ES-I3 (cell line): ENCODE measurements around the gene S100P.

ENCODE experiments used
- H3K36me3 ChIP-seq: 2 replicates; pipeline ENCODE4 v1.6.1; 2013; ENCODE audit warnings: mild to moderate bottlenecking, low read length, control low read depth, moderate library complexity; ENCODE audit not compliant: insufficient read depth
- H3K4me1 ChIP-seq: 2 replicates; pipeline ENCODE4 v1.6.1; 2013; ENCODE audit warnings: mild to moderate bottlenecking, control low read depth, low read length; ENCODE audit not compliant: insufficient read depth
- H3K9ac ChIP-seq: 2 replicates; pipeline ENCODE4 v1.6.1; 2013; ENCODE audit warnings: low read depth, mild to moderate bottlenecking, low read length, moderate library complexity
- H3K9me3 ChIP-seq: 2 replicates; pipeline ENCODE4 v1.6.1; 2013; ENCODE audit warnings: mild to moderate bottlenecking, low read length, moderate library complexity; ENCODE audit not compliant: control insufficient read depth, insufficient read depth

The S100P gene

GRCh38 chr4:6682862-6683590, 10.7 kb upstream of the S100P start:
- Histone ChIP-seq H3K4me1 (no peaks in the 10 kb centered on the region; the same call in 1 of the 2 replicates), H3K9me3 (no peaks in the 10 kb centered on the region), H3K9ac (no peak overlapping the region), H3K36me3 (no peaks in the 10 kb centered on the region)

- H3K9me3 ChIP-seq, result no peaks in the 10 kb centered on the region
- H3K36me3 ChIP-seq, result no peaks in the 10 kb centered on the region
- peaks cover 7% of the 10 kb centered on the region; the same call in 1 of the 2 replicates for H3K4me1 ChIP-seq
- no peak overlapping the region for H3K9ac ChIP-seq
Measured at GRCh38 chr4:6684656-6685055, 9.0 kb upstream of the S100P start.

- Histone ChIP-seq H3K9ac (no peak overlapping the region), H3K36me3 (no peaks in the 10 kb centered on the region), H3K9me3 (no peaks in the 10 kb centered on the region), H3K4me1 (peaks cover 14% of the 10 kb centered on the region)
Measured at GRCh38 chr4:6686104-6686787, 7.4 kb upstream of the S100P start.

- H3K9ac ChIP-seq, result peak overlapping the region; percentile 24; the same call in 1 of the 2 replicates
- H3K4me1 ChIP-seq, result peaks cover 19% of the 10 kb centered on the region
- H3K9me3 ChIP-seq, result no peaks in the 10 kb centered on the region
- H3K36me3 ChIP-seq, result no peaks in the 10 kb centered on the region
Measured at GRCh38 chr4:6687947-6688878, 5.5 kb upstream of the S100P start.

GRCh38 chr4:6688879-6689505, 4.7 kb upstream of the S100P start:
- Histone ChIP-seq H3K4me1 (peaks cover 19% of the 10 kb centered on the region), H3K9me3 (no peaks in the 10 kb centered on the region), H3K36me3 (no peaks in the 10 kb centered on the region), H3K9ac (peak overlapping the region; percentile 24)

- Histone ChIP-seq H3K36me3 (no peaks in the 10 kb centered on the region), H3K4me1 (peaks cover 25% of the 10 kb centered on the region), H3K9ac (peak overlapping the region; percentile 24), H3K9me3 (no peaks in the 10 kb centered on the region)
Measured at GRCh38 chr4:6689506-6689960, 4.1 kb upstream of the S100P start.

GRCh38 chr4:6692379-6692778, 1.3 kb upstream of the S100P start:
- no peaks in the 10 kb centered on the region for H3K36me3 ChIP-seq
- no peaks in the 10 kb centered on the region for H3K9me3 ChIP-seq
- H3K4me1 ChIP-seq, result peaks cover 32% of the 10 kb centered on the region
- H3K9ac ChIP-seq, result no peak overlapping the region

GRCh38 chr4:6692806-6693205, 872 bp upstream of the S100P start:
- H3K9ac ChIP-seq, result no peak overlapping the region
- no peaks in the 10 kb centered on the region for H3K36me3 ChIP-seq
- H3K9me3 ChIP-seq, result no peaks in the 10 kb centered on the region
- peaks cover 32% of the 10 kb centered on the region for H3K4me1 ChIP-seq

- Histone ChIP-seq H3K9me3 (no peaks in the 10 kb centered on the region), H3K4me1 (peaks cover 28% of the 10 kb centered on the region), H3K36me3 (no peaks in the 10 kb centered on the region; the same call in 1 of the 2 replicates), H3K9ac (no peak overlapping the region)
Measured at GRCh38 chr4:6694177-6694901, 661 bp downstream of the S100P start.

- Histone ChIP-seq H3K4me1 (peaks cover 18% of the 10 kb centered on the region; the same call in 1 of the 2 replicates), H3K9ac (no peak overlapping the region), H3K9me3 (no peaks in the 10 kb centered on the region), H3K36me3 (no peaks in the 10 kb centered on the region; the same call in 1 of the 2 replicates)
Measured at GRCh38 chr4:6695660-6696610, 2.3 kb downstream of the S100P start.

GRCh38 chr4:6696611-6697010, 2.9 kb downstream of the S100P start:
- H3K4me1 ChIP-seq, result peaks cover 18% of the 10 kb centered on the region; the same call in 1 of the 2 replicates
- H3K36me3 ChIP-seq, result no peaks in the 10 kb centered on the region; the same call in 1 of the 2 replicates
- no peak overlapping the region for H3K9ac ChIP-seq
- H3K9me3 ChIP-seq, result no peaks in the 10 kb centered on the region

- Histone ChIP-seq H3K36me3 (no peaks in the 10 kb centered on the region; the same call in 1 of the 2 replicates), H3K9me3 (no peaks in the 10 kb centered on the region), H3K4me1 (peaks cover 18% of the 10 kb centered on the region; the same call in 1 of the 2 replicates), H3K9ac (no peak overlapping the region)
Measured at GRCh38 chr4:6697131-6697530, 3.5 kb downstream of the S100P start.
